Measurements from ENCODE around the gene HS6ST2.

GRCh38 chrX:132775263-132775823 lies 183.1 kb downstream of the HS6ST2 start:
- no peak for TF ChIP-seq EZH2phosphoT487 (IDR thresholded peaks at IDR 0.05; ENCODE audit: insufficient read depth, low read depth)
- TF ChIP-seq EZH2 (IDR thresholded peaks at IDR 0.05; ENCODE audit: insufficient read depth, poor library complexity, severe bottlenecking): no peak
